ENCODE measurements around the gene APOF. TPM values are rescaled to one million over a fixed set of nuclear protein-coding genes. Genes with fewer than 3 reads are reported as not detected.
"Not testable (repeated sequence)": the region's sequence is repeated elsewhere in the genome, so short reads cannot be mapped to it uniquely, and the experiment has no call there.

APOF gene
- under 1 TPM in 2 of 5 donors, not detected in 3; 0.10 to 0.15 TPM for polyA plus RNA-seq (ENCODE audit: insufficient read depth in 1 of 5, insufficient read length in 5 of 5, low replicate concordance in 1 of 5)
- long read RNA-seq, donor 1: 0 reads
- long read RNA-seq, donor 2: 0 reads
- long read RNA-seq, donor 3: 0 reads
- long read RNA-seq, donor 4: 0 reads
- long read RNA-seq, donor 5: 0 reads
- long read RNA-seq, donor 6: 0 reads
- long read RNA-seq, donor 7: 0 reads
- long read RNA-seq, donor 8: 0 reads

- DNase-seq: no peak
Measured at GRCh38 chr12:56362130-56363059, at the start of gene APOF. Gene APOF (minus strand): TSS chr12:56362857. CDS start chr12:56362745, 112 bp downstream.

- DNase-seq: no peak
Measured at GRCh38 chr12:56411781-56412639, 49.4 kb upstream of the APOF start.

GRCh38 chr12:56410768-56411167 lies 48.1 kb upstream of the APOF start:
- no peak for DNase-seq

GRCh38 chr12:56408799-56409417 lies 46.3 kb upstream of the APOF start:
- DNase-seq: no peak

- DNase-seq: not testable (repeated sequence)
Measured at GRCh38 chr12:56404227-56404626, 41.6 kb upstream of the APOF start.

- not testable (repeated sequence) for DNase-seq
Measured at GRCh38 chr12:56401612-56402011, 39.0 kb upstream of the APOF start.

GRCh38 chr12:56401125-56401524 lies 38.5 kb upstream of the APOF start:
- DNase-seq: not testable (repeated sequence)

GRCh38 chr12:56399466-56399865 lies 36.8 kb upstream of the APOF start:
- not testable (repeated sequence) for DNase-seq

- DNase-seq: no peak
Measured at GRCh38 chr12:56398324-56398723, 35.7 kb upstream of the APOF start.

- no peak for DNase-seq
Measured at GRCh38 chr12:56392331-56392730, 29.7 kb upstream of the APOF start.

GRCh38 chr12:56391721-56392120 lies 29.1 kb upstream of the APOF start:
- no peak for DNase-seq

- no peak for DNase-seq
Measured at GRCh38 chr12:56389412-56389811, 26.8 kb upstream of the APOF start.

- peak; percentile 8 to 10 for DNase-seq
Measured at GRCh38 chr12:56387152-56387736, 24.6 kb upstream of the APOF start.

GRCh38 chr12:56385873-56386272 lies 23.2 kb upstream of the APOF start:
- no peak for DNase-seq

GRCh38 chr12:56382611-56383010 lies 20.0 kb upstream of the APOF start:
- DNase-seq: no peak

GRCh38 chr12:56377989-56378316 lies 15.3 kb upstream of the APOF start:
- DNase-seq: no peak

GRCh38 chr12:56377310-56377988 lies 14.8 kb upstream of the APOF start:
- DNase-seq: no peak

GRCh38 chr12:56375598-56376434 lies 13.2 kb upstream of the APOF start:
- DNase-seq: no peak

- no peak for DNase-seq
Measured at GRCh38 chr12:56374726-56375597, 12.3 kb upstream of the APOF start.
